Peyer's patch (tissue), 4 donors: ENCODE data around the gene OGA. TPM values are rescaled to one million over a fixed set of nuclear protein-coding genes. Genes with fewer than 3 reads are reported as not detected.
A peak's percentile ranks its signal among the peaks of the same experiment; 100 is the strongest.

Source experiments
- DNase-seq, 3 donors: peaks; one replicate each; pipeline ENCODE4 v3.0.0-alpha.2; 2017 to 2019
- H3K27ac ChIP-seq, 4 donors: fragments of 200-600 bp; sonication (generic); one replicate each; pipeline ENCODE4 v1.5.1; 2016 to 2019
- H3K27me3 ChIP-seq, 2 donors: fragments of 200-600 bp; sonication (generic); one replicate each; pipeline ENCODE4 v1.5.1; 2019
- H3K36me3 ChIP-seq, 3 donors: fragments of 200-600 bp; sonication (generic); one replicate each; pipeline ENCODE4 v1.5.1; 2016 to 2019
- H3K4me1 ChIP-seq, 4 donors: fragments of 200-600 bp; sonication (generic); one replicate each; pipeline ENCODE4 v1.5.1; 2016 to 2019
- H3K4me3 ChIP-seq, 4 donors: fragments of 200-600 bp; sonication (generic); 1 replicate in 3 of 4; 2 replicates in 1 of 4; pipeline ENCODE4 v1.5.1; 2016 to 2019; ENCODE audit warnings: mild to moderate bottlenecking in 1 of 4
- H3K9me3 ChIP-seq, 4 donors: fragments of 200-600 bp; sonication (generic); one replicate each; pipeline ENCODE4 v1.5.1; 2016 to 2019; ENCODE audit warnings: mild to moderate bottlenecking in 1 of 4
- POLR2A ChIP-seq, 2 donors: fragments of 450-650 bp; IDR thresholded peaks; one replicate each; pipeline ENCODE4 v1.5.1; 2017; ENCODE audit warnings: antibody characterized with exemption in 2 of 2, mild to moderate bottlenecking in 2 of 2, moderate library complexity in 2 of 2
- total RNA-seq, 4 donors: library from RNA; depleted of rRNA; stranded (reverse); fragments of >200 nt; gene quantifications; one replicate each; pipeline ENCODE4 v1.1.0, GENCODE V29; 2016
- TF ChIP-seq, protein P1 (sequence below), 6 experiments: fragments of 450-650 bp in 4 of 6; fragments of 200-600 bp in 2 of 6; sonication (generic) in 1 of 6; IDR thresholded peaks; one replicate each; pipeline ENCODE4 v1.5.1; 2017 to 2019; ENCODE audit warnings: antibody characterized with exemption in 6 of 6, mild to moderate bottlenecking in 3 of 6, moderate library complexity in 1 of 6

OGA gene
- total RNA-seq, 4 donors from 2014 or later: 142 to 367 (median 173) TPM

DNA sequence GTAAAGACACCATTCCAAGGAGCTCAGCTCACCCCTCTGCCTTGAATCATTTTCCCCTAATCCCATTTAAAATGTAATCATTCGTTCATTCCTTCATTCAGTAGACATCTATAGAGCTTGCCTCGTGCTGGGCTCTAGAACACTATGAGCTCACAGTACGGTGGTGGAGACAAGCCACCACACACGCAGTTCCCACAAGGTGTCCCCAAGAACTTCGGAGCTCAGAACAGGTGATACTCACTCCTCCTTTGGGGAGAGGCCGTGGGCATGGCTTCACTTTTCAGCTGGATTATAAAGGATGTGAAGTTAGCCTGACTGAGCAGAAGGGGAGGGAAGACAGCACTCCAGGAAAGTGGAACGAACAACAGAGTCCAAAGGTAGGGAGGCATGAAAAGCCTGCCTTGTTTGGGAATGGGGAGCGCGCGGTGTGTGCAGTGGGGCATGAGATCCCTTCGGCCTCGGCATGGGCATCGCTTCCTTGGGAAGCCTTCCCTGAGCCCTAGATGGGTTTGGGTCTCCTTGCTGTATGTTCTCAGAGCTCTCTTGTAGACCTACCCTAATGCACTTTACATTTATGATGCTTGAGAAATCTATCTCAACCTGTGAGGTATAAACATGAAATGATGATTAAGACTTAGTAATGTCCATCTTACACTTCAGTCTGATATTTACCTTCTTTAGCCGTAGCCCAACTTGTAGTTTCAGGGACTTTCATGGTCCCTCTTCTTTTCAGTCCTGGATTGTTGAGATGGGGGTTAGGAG lies 809 bp upstream of the OGA start:
- no peaks in the 10 kb centered on the region for H3K9me3 ChIP-seq
- DNase-seq: peak in 1 of 3 donors; percentile 59
- H3K36me3 ChIP-seq: no peaks in the 10 kb centered on the region
- TF ChIP-seq, protein P1, sequence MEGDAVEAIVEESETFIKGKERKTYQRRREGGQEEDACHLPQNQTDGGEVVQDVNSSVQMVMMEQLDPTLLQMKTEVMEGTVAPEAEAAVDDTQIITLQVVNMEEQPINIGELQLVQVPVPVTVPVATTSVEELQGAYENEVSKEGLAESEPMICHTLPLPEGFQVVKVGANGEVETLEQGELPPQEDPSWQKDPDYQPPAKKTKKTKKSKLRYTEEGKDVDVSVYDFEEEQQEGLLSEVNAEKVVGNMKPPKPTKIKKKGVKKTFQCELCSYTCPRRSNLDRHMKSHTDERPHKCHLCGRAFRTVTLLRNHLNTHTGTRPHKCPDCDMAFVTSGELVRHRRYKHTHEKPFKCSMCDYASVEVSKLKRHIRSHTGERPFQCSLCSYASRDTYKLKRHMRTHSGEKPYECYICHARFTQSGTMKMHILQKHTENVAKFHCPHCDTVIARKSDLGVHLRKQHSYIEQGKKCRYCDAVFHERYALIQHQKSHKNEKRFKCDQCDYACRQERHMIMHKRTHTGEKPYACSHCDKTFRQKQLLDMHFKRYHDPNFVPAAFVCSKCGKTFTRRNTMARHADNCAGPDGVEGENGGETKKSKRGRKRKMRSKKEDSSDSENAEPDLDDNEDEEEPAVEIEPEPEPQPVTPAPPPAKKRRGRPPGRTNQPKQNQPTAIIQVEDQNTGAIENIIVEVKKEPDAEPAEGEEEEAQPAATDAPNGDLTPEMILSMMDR (IDR thresholded peaks at IDR 0.05): no peak
- TF ChIP-seq POLR2A (IDR thresholded peaks at IDR 0.05): peak; percentile 20 to 26
- no peaks in the 10 kb centered on the region for H3K27me3 ChIP-seq
- H3K4me1 ChIP-seq: peaks cover 0 to 29% (median 5%) of the 10 kb centered on the region in 4 donors
- peak overlapping the region; percentile 73 to 97 (median 95) for H3K27ac ChIP-seq
- peak overlapping the region; percentile 27 to 99 (median 85) for H3K4me3 ChIP-seq

DNA sequence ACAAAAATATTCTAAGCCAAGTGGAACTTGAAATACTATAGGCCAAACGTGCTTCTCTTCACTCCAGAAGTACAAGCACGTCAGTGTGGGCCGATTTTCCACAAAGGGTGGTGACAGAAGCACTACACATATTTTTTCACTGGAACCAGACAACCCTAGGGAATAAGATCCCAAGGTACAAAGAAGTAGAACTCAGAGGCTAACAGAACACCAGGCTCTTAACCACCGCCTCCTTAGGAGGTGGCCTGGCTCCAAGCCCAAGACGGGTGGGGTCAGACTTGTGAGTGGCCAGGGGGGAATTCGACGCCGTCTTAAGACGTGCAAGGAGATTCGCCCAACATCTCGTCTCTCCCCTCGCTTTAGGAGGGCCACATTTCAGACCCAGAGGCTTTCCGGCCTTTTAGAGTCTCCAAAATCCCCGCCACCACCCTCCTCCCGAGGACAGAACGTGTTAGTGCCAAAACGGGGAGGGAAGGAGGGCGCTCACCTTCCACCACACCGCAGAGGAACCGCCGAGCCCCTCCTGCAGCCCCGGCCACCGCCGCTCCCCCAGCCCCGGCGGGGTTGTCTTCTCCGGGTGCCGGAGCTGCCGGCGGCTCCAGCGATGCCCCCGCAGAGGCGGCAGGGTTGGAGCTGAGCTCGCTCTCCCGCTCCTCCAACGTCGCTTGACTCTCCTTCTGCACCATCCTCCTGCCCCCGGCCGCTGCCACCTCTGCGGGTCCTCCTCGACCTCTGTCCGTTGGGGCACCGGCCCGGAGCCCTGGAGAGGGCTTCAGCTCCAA lies 716 bp downstream of the OGA start:
- peak; percentile 18 to 29 for TF ChIP-seq POLR2A (IDR thresholded peaks at IDR 0.05)
- TF ChIP-seq, protein P1 (IDR thresholded peaks at IDR 0.05): no peak
- Histone ChIP-seq H3K4me3 (peak overlapping the region; percentile 79 to 100 (median 95)), H3K27me3 (no peaks in the 10 kb centered on the region), H3K4me1 (peaks cover 0 to 32% (median 8%) of the 10 kb centered on the region in 4 donors), H3K9me3 (no peaks in the 10 kb centered on the region), H3K27ac (peak overlapping the region; percentile 95 to 97 (median 95)), H3K36me3 (peaks cover 0 to 5% (median 0%) of the 10 kb centered on the region in 3 donors)
- peak in 2 of 3 donors; percentile 88 to 91 for DNase-seq

DNA sequence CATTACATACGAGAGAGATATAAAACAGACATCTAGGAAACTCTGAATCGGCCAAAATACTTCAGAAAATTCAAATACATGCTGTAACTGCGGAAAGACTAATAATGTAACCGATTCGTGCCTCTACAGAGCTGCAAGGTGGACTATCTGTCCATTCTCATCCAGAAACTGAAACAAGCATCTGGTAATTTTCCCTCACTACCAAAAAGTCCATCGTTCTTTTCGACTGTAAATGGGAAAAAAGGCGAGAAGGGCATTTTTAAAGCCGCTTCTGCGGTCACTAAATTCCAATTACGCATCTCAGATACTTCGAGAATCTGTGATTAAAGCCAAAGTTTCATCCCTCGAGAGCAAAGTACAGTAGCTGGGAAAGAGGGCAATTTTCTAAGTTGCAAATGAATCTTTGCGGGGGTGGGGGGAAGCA lies 1.3 kb downstream of the OGA start:
- H3K36me3 ChIP-seq: peaks cover 0 to 11% (median 0%) of the 10 kb centered on the region in 3 donors
- H3K9me3 ChIP-seq: no peaks in the 10 kb centered on the region
- H3K4me1 ChIP-seq: peaks cover 0 to 32% (median 9%) of the 10 kb centered on the region in 4 donors
- DNase-seq: no peak
- H3K27me3 ChIP-seq: no peaks in the 10 kb centered on the region
- TF ChIP-seq POLR2A (IDR thresholded peaks at IDR 0.05): no peak
- TF ChIP-seq, protein P1 (IDR thresholded peaks at IDR 0.05): no peak
- peak overlapping the region; percentile 95 to 97 (median 95) for H3K27ac ChIP-seq
- H3K4me3 ChIP-seq: peak overlapping the region; percentile 79 to 100 (median 95)

DNA sequence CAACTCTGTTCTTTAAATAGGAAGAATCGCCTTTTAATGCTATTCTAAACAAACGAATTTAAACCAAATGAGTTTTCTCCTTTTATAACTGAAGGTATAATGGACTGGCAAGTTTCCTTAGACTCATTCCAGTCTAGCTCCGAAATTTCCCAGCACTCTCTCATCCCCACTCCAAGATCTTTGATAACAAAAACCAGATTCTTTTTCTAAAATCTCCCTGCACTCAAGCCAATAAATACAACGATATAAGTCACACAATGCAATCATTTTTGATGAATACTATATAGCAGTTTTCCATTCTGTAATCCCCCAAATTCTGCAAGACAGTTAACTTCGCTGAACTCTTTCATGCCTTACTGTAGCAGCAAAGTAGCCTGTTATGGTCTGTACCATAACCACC lies 1.9 kb downstream of the OGA start:
- no peak for TF ChIP-seq POLR2A (IDR thresholded peaks at IDR 0.05)
- TF ChIP-seq, protein P1 (IDR thresholded peaks at IDR 0.05): no peak
- Histone ChIP-seq H3K27ac (peak overlapping the region in 2 of 4 donors; percentile 95), H3K36me3 (peaks cover 0 to 17% (median 0%) of the 10 kb centered on the region in 3 donors), H3K4me3 (peak overlapping the region; percentile 79 to 100 (median 95)), H3K27me3 (no peaks in the 10 kb centered on the region), H3K9me3 (no peaks in the 10 kb centered on the region), H3K4me1 (peaks cover 0 to 32% (median 9%) of the 10 kb centered on the region in 4 donors)
- DNase-seq: no peak

DNA sequence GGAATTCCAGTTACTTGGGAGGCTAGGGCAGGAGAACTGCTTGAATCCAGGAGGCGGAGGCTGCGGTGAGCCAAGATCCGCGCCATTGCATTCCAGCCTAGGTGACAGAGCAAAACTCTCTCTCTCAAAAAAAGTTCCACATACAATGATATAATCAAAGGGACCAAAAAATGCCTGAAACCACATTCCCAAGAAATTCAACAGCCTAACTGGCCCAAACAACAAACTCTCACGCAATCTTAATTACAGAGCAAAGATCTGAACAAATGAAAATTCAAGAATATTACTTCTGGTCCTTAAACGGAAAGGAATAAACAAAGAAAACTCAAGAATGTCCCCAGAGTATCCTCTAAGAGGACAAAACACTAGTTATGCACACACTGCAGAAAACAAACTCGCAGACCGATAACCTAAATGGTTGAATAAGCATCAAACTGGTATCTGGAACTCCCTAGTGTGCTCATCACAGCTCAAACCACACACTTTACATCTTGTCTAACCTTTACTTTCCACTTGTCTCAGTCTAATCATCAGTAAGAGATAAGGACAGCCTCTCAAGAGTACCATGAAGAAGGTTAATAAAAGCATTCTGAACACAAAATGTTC lies 3.7 kb downstream of the OGA start:
- H3K4me1 ChIP-seq: peaks cover 0 to 26% (median 9%) of the 10 kb centered on the region in 4 donors
- no peak for TF ChIP-seq POLR2A (IDR thresholded peaks at IDR 0.05)
- TF ChIP-seq, protein P1 (IDR thresholded peaks at IDR 0.05): no peak
- peaks cover 0 to 35% (median 0%) of the 10 kb centered on the region in 3 donors for H3K36me3 ChIP-seq
- no peaks in the 10 kb centered on the region for H3K9me3 ChIP-seq
- H3K27me3 ChIP-seq: no peaks in the 10 kb centered on the region
- H3K4me3 ChIP-seq: peak overlapping the region; percentile 79 to 100 (median 95)
- H3K27ac ChIP-seq: peak overlapping the region in 1 of 4 donors; percentile 95
- no peak for DNase-seq
